Liver (tissue), 9 donors: ENCODE results near the gene KRTAP10-6. TPM values are rescaled to one million over a fixed set of nuclear protein-coding genes. Genes with fewer than 3 reads are reported as not detected.

Source experiments
- DNase-seq: peaks from one replicate; pipeline ENCODE4 v3.0.0-alpha.2; 2017; ENCODE audit warnings: low spot score
- H3K27ac ChIP-seq, 2 donors: one replicate each; pipeline ENCODE4 v1.7.0; 2013; ENCODE audit warnings: inconsistent platforms in 2 of 2, low read length in 2 of 2, control low read depth in 1 of 2, low read depth in 1 of 2, mild to moderate bottlenecking in 1 of 2
- H3K27me3 ChIP-seq, 4 donors: one replicate each; pipeline versions ENCODE4 v1.6.1 to v1.7.0; 2013; ENCODE audit warnings: low read length in 3 of 4, inconsistent platforms in 1 of 4, mild to moderate bottlenecking in 1 of 4, moderate library complexity in 1 of 4; ENCODE audit not compliant: control insufficient read depth in 4 of 4, insufficient read depth in 4 of 4
- H3K36me3 ChIP-seq, 4 donors: one replicate each; pipeline versions ENCODE4 v1.6.1 to v1.7.0; 2013; ENCODE audit warnings: low read length in 3 of 4, mild to moderate bottlenecking in 3 of 4, low read depth in 1 of 4, moderate library complexity in 1 of 4; ENCODE audit not compliant: control insufficient read depth in 4 of 4, insufficient read depth in 3 of 4
- H3K4me1 ChIP-seq, 4 donors: one replicate each; pipeline versions ENCODE4 v1.6.1 to v1.7.0; 2013; ENCODE audit warnings: low read length in 3 of 4, mild to moderate bottlenecking in 3 of 4, moderate library complexity in 1 of 4; ENCODE audit not compliant: control insufficient read depth in 4 of 4, insufficient read depth in 4 of 4
- H3K4me3 ChIP-seq, 3 donors: one replicate each; pipeline versions ENCODE4 v1.6.1 to v1.7.0; 2013; ENCODE audit warnings: low read length in 3 of 3, control low read depth in 1 of 3, low read depth in 1 of 3, mild to moderate bottlenecking in 1 of 3
- H3K9ac ChIP-seq, 2 donors: one replicate each; pipeline ENCODE4 v1.7.0; 2013; ENCODE audit warnings: low read length in 2 of 2, mild to moderate bottlenecking in 2 of 2, moderate library complexity in 2 of 2, control low read depth in 1 of 2, low read depth in 1 of 2
- H3K9me3 ChIP-seq, 4 donors: one replicate each; pipeline versions ENCODE4 v1.6.1 to v1.7.0; 2013; ENCODE audit warnings: low read length in 3 of 4; ENCODE audit not compliant: control insufficient read depth in 4 of 4
- CTCF ChIP-seq: fragments of 150-350 bp; IDR thresholded peaks from 2 replicates; pipeline ENCODE4 v1.5.1; 2017; ENCODE audit warnings: improper control_type of control experiment, low read depth, low read length; ENCODE audit not compliant: missing input control
- EGR1 ChIP-seq, 2 donors: IDR thresholded peaks; 2 replicates each; pipeline ENCODE4 v1.6.1; 2016 to 2018; ENCODE audit warnings: antibody characterized with exemption in 2 of 2, low read depth in 2 of 2
- FOXA1 ChIP-seq: IDR thresholded peaks from 2 replicates; pipeline ENCODE4 v1.6.1; 2016; ENCODE audit warnings: antibody characterized with exemption
- HNF4A ChIP-seq, 2 donors: conservative IDR thresholded peaks; 2 replicates each; pipeline ENCODE4 v1.6.1; 2016; ENCODE audit warnings: antibody characterized with exemption in 2 of 2, mild to moderate bottlenecking in 2 of 2
- HNF4G ChIP-seq: IDR thresholded peaks from 2 replicates; pipeline ENCODE4 v1.6.1; 2016; ENCODE audit warnings: antibody characterized with exemption
- JUND ChIP-seq, 2 donors: IDR thresholded peaks; 2 replicates each; pipeline ENCODE4 v1.6.1; 2016; ENCODE audit warnings: antibody characterized with exemption in 2 of 2
- NR2F2 ChIP-seq: IDR thresholded peaks from 2 replicates; pipeline ENCODE4 v1.6.1; 2016; ENCODE audit warnings: antibody characterized with exemption
- RXRA ChIP-seq, 2 donors: IDR thresholded peaks; 2 replicates each; pipeline ENCODE4 v1.6.1; 2017 to 2018; ENCODE audit warnings: antibody characterized with exemption in 2 of 2, mild to moderate bottlenecking in 1 of 2
- TAF1 ChIP-seq: conservative IDR thresholded peaks from 2 replicates; pipeline ENCODE4 v1.6.1; 2016; ENCODE audit warnings: antibody characterized with exemption, mild to moderate bottlenecking
- WGBS: extraction: QIAGEN DNeasy Blood & Tissue Kit; methylation state at CpG from one replicate; pipeline ENCODE4 v1.1.7; 2013; 5-methylcytosine and 5-hydroxymethylcytosine counted together
- polyA plus RNA-seq, 2 donors: library from polyadenylated mRNA; stranded (reverse) in 1 of 2; unstranded in 1 of 2; fragments of 200-250 nt in 1 of 2; fragments of >200 nt in 1 of 2; fragmentation: Nextera tagmentation in 1 of 2; extraction: Ambion mirVana in 1 of 2; gene quantifications; one replicate each; pipeline versions ENCODE4 v1.2.1 to v1.2.3, GENCODE V29; 2013 to 2015
- total RNA-seq, 2 donors: library from RNA; depleted of rRNA; stranded (reverse); fragments of >200 nt; gene quantifications; one replicate each; pipeline ENCODE4 v1.2.3, GENCODE V29; 2014
- TF ChIP-seq, protein P1 (sequence below): IDR thresholded peaks from 2 replicates; pipeline ENCODE4 v1.6.1; 2016; ENCODE audit warnings: antibody characterized with exemption
- TF ChIP-seq, protein P2 (sequence below): IDR thresholded peaks from 2 replicates; pipeline ENCODE4 v1.6.1; 2016; ENCODE audit warnings: antibody characterized with exemption, mild to moderate bottlenecking
- TF ChIP-seq, protein P3 (sequence below): IDR thresholded peaks from 2 replicates; pipeline ENCODE4 v1.6.1; 2016; ENCODE audit warnings: antibody characterized with exemption
- donor health status: healthy.
- donor health status: healthy.
- donor health status: healthy.
- donor health status: healthy.
- donor health status: healthy.

The KRTAP10-6 gene
- total and polyA plus RNA-seq, 4 donors = not detected

DNA sequence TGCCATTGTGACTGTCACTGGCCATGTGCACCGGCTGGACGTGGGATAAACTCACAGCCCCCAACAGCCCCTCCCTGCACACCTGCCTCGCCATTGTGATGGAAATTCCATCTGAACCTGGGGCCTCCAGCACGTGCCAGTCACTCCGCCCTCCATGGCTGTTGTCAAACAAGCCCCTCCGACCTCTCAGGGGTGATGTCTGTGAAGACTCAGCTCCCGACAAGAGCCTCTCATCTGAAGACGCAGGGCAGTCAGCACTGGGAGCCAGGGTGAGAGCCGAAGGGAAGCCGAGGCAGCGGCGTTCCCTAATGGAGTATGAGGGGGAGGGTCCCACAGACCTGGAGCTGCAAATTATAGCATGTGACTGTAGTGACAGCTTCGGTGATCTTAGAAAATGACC, 39.6 kb downstream of the KRTAP10-6 start:
- no peaks in the 10 kb centered on the region for H3K9me3 ChIP-seq
- peaks cover 0 to 2% (median 0%) of the 10 kb centered on the region in 4 donors for H3K4me1 ChIP-seq
- no peak overlapping the region for H3K27ac ChIP-seq
- no peak overlapping the region for H3K9ac ChIP-seq
- WGBS = 78% methylated on average over 13 of the region's 13 CpGs
- TF ChIP-seq CTCF (no peak), HNF4G (no peak), FOXA1 (no peak), NR2F2 (no peak), HNF4A (conservative IDR thresholded peaks at IDR 0.05) (no peak), RXRA (IDR thresholded peaks at IDR 0.05) (no peak), JUND (IDR thresholded peaks at IDR 0.05) (no peak), EGR1 (IDR thresholded peaks at IDR 0.05; ENCODE audit: low read depth in 2 of 2) (no peak)
- TF ChIP-seq, protein P1, sequence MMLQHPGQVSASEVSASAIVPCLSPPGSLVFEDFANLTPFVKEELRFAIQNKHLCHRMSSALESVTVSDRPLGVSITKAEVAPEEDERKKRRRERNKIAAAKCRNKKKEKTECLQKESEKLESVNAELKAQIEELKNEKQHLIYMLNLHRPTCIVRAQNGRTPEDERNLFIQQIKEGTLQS = no peak
- TF ChIP-seq, protein P2, sequence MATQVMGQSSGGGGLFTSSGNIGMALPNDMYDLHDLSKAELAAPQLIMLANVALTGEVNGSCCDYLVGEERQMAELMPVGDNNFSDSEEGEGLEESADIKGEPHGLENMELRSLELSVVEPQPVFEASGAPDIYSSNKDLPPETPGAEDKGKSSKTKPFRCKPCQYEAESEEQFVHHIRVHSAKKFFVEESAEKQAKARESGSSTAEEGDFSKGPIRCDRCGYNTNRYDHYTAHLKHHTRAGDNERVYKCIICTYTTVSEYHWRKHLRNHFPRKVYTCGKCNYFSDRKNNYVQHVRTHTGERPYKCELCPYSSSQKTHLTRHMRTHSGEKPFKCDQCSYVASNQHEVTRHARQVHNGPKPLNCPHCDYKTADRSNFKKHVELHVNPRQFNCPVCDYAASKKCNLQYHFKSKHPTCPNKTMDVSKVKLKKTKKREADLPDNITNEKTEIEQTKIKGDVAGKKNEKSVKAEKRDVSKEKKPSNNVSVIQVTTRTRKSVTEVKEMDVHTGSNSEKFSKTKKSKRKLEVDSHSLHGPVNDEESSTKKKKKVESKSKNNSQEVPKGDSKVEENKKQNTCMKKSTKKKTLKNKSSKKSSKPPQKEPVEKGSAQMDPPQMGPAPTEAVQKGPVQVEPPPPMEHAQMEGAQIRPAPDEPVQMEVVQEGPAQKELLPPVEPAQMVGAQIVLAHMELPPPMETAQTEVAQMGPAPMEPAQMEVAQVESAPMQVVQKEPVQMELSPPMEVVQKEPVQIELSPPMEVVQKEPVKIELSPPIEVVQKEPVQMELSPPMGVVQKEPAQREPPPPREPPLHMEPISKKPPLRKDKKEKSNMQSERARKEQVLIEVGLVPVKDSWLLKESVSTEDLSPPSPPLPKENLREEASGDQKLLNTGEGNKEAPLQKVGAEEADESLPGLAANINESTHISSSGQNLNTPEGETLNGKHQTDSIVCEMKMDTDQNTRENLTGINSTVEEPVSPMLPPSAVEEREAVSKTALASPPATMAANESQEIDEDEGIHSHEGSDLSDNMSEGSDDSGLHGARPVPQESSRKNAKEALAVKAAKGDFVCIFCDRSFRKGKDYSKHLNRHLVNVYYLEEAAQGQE = no peak
- TF ChIP-seq, protein P3, sequence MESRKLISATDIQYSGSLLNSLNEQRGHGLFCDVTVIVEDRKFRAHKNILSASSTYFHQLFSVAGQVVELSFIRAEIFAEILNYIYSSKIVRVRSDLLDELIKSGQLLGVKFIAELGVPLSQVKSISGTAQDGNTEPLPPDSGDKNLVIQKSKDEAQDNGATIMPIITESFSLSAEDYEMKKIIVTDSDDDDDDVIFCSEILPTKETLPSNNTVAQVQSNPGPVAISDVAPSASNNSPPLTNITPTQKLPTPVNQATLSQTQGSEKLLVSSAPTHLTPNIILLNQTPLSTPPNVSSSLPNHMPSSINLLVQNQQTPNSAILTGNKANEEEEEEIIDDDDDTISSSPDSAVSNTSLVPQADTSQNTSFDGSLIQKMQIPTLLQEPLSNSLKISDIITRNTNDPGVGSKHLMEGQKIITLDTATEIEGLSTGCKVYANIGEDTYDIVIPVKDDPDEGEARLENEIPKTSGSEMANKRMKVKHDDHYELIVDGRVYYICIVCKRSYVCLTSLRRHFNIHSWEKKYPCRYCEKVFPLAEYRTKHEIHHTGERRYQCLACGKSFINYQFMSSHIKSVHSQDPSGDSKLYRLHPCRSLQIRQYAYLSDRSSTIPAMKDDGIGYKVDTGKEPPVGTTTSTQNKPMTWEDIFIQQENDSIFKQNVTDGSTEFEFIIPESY = no peak
- peaks cover 0 to 2% (median 0%) of the 10 kb centered on the region in 4 donors for H3K27me3 ChIP-seq
- DNase-seq = peak; percentile 22
- no peaks in the 10 kb centered on the region for H3K36me3 ChIP-seq
- H3K4me3 ChIP-seq = no peak overlapping the region

DNA sequence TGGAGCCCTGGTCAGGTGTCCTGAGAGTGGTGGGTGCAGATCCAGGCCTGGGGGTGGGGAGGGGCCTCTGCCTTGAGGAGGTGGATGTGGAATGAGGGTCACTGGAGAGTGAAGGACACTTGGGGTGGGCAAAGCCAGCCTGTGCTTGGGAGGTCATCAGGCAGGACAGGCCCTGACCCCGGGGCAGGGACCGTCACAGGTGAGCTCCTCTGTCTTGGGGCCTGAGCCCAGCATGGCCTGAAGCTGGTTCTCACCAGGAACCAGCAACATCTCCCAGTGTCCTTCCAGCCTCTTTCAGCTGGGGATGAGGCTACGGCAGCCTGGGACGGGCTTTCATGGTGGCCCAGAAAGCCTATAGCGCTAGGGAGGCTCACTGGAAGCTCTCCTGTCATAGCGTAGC, 40.2 kb downstream of the KRTAP10-6 start:
- TF ChIP-seq, protein P1 = no peak
- TF ChIP-seq CTCF (no peak), FOXA1 (no peak), TAF1 (no peak)
- TF ChIP-seq, protein P3 = no peak
- H3K27me3 ChIP-seq = peaks cover 0 to 2% (median 0%) of the 10 kb centered on the region in 4 donors
- H3K4me3 ChIP-seq = no peak overlapping the region
- peak; percentile 20 for DNase-seq
- 81% methylated on average over 6 of the region's 6 CpGs for WGBS
- no peaks in the 10 kb centered on the region for H3K9me3 ChIP-seq
- H3K27ac ChIP-seq = no peak overlapping the region
- H3K9ac ChIP-seq = no peak overlapping the region
- H3K36me3 ChIP-seq = no peaks in the 10 kb centered on the region
- H3K4me1 ChIP-seq = no peaks in the 10 kb centered on the region
